Measurements from ENCODE around the gene VMA21. TPM values are rescaled to one million over a fixed set of nuclear protein-coding genes. Genes with fewer than 3 reads are reported as not detected.

VMA21 gene
- total RNA-seq, 1 donor from 2014 or later = 70.7 TPM

Other genes with a start within 250 kb of the VMA21 start
- not detected in 2 replicates for gene GPR50, start 220.6 kb upstream of the VMA21 start, total RNA-seq
- gene PASD1, start 166.5 kb downstream of the VMA21 start, total RNA-seq = not detected in 2 replicates

Measured in pulmonary artery endothelial cell (primary cell).